Measurements from ENCODE around the gene PER1.

The PER1 gene

GRCh38 chr17:8153031-8153451 is 837 bp upstream of the PER1 start:
- no peak for DNase-seq (ENCODE audit: low read depth)

GRCh38 chr17:8151641-8152111 is 528 bp downstream of the PER1 start:
- DNase-seq (ENCODE audit: low read depth): no peak

DNA sequence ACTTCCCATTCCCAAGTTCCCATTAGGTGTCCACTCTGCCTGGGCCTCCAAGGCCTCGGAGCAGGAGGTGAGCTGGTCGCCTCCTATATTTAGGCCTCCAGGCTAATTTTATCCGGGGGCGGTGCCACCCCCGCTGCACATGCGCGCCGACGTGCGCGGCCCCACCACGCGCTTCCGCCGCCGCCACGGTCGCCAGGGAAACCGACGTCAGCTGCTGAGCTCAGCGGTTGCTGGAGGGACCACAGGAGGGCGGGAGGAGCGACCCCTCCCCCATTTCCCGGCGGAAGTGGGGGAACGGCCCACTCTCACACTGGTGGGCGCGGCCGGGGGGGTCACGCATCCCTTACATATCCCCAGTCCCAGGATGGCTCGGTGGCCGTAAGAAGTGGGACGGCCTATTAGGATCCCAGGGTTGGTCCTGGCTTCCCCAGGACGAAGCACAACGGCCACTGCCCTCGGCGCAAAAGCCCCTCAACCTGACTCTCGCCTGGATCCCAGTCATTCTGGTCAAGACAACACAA is 1.0 kb downstream of the PER1 start:
- DNase-seq (ENCODE audit: low read depth): no peak

GRCh38 chr17:8150194-8151119 is 1.7 kb downstream of the PER1 start:
- DNase-seq (ENCODE audit: low read depth): no peak

DNA sequence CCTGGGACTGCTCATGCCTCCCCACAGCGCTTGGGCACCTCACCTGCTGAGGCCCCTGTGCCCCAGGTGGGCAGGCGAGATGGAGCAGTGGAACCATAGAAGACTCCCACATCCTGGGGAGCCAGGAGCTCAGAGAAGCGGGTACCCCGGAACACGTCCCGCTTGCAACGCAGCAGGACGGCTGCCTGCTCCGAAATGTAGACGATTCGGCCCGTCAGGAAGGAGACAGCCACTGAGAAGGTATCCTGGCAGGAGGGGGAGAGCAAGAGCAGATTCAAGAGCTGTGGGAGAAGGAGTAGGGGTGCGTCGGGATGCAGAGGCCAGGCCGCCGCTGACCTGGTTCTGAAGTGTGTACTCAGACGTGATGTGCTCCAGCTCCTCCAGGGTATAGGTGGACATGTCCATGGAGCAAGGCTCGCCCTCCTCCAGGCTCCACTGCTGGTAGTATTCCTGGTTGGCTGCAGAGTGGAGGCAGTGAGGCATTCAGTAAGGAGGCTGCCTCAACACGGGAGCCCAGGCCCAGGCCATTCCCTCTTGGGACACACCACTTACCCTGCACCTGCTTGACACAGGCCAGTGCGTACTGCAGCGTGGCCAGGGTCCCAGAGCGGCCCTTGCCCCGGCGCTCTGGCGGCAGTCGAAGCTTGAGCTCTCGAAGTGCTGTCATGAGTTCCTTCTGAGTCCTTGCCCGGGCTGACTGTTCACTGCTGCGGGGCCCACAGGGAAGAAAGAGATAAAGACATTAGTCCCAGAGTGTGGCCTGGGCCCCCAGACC is 2.6 kb downstream of the PER1 start:
- DNase-seq (ENCODE audit: low read depth): no peak

GRCh38 chr17:8148560-8148959 is 3.6 kb downstream of the PER1 start:
- no peak for DNase-seq (ENCODE audit: low read depth)

GRCh38 chr17:8147805-8148404 is 4.3 kb downstream of the PER1 start:
- DNase-seq (ENCODE audit: low read depth): no peak

DNA sequence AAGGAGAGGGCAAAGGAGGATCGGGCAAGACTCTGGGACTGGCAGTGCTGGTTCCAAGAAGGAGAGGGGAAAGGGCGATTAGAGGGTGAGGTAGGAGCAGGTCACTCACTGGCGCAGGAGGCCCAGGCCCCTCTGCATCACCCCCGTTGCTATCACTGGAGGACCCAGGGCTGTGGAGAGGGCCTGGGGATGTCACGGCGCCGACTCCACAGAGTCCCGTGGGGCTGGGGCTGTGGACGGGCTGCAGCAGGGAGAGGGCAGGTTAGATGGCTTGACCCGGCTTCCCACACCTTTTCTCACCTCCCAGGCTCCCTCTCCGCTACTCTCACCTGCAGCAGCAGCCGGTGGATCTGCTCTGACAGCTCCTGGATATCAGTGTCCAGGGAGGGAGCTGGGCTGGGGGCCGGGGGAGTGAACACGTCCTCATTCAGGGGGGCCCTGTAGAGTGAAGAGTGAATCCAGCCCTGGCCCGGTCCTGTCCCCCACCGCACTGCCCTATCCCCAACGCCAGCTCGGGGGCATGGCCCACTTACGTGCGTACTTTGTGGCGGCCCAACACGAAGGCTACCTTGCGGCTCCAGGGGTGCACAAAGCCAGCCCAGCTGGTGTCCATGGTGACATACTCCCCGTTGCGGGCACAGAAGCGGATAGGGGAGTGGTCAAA is 4.9 kb downstream of the PER1 start:
- no peak for DNase-seq (ENCODE audit: low read depth)

DNA sequence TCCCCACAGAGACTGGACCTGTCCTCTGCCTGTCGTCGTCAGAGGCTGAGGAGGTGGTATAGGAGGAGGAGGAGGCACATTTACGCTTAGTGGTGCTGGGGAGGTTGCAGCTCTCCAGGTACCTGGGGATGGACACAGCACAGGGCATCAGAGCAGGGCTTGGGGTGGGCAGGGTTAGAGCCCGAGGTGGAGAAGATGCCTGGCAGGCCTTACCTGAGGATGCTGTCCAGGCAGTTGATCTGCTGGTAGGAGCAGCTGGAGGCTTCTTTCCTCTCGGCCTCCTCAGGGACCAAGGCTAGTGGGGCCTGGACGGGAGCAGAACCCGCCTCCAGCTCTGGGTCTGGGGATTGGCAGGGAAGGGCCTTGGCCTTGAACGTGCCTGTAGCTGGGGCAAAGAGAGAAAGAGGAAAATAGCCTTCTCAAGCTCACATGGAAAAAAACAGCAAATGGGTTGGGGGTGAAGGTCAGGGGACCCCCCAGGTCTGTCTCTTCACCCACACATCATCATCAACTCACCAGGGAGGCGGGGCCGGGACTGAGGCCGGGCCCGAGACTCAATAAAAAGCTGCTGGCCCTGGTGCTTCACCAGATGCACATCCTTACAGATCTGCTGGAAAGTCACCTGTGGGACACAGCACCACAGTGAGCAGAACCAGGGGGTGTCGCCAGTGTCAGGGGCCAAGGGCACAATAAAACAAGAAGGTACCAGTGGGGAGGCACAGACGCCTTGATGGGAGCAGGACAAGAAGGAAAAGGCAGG is 5.6 kb downstream of the PER1 start:
- no peak for DNase-seq (ENCODE audit: low read depth)

- no peak for DNase-seq (ENCODE audit: low read depth)
These were observed 6.4 kb downstream of the PER1 start for GRCh38 chr17:8145811-8146210.

- DNase-seq (ENCODE audit: low read depth): no peak
These were observed 7.6 kb downstream of the PER1 start for GRCh38 chr17:8144401-8145231.

DNA sequence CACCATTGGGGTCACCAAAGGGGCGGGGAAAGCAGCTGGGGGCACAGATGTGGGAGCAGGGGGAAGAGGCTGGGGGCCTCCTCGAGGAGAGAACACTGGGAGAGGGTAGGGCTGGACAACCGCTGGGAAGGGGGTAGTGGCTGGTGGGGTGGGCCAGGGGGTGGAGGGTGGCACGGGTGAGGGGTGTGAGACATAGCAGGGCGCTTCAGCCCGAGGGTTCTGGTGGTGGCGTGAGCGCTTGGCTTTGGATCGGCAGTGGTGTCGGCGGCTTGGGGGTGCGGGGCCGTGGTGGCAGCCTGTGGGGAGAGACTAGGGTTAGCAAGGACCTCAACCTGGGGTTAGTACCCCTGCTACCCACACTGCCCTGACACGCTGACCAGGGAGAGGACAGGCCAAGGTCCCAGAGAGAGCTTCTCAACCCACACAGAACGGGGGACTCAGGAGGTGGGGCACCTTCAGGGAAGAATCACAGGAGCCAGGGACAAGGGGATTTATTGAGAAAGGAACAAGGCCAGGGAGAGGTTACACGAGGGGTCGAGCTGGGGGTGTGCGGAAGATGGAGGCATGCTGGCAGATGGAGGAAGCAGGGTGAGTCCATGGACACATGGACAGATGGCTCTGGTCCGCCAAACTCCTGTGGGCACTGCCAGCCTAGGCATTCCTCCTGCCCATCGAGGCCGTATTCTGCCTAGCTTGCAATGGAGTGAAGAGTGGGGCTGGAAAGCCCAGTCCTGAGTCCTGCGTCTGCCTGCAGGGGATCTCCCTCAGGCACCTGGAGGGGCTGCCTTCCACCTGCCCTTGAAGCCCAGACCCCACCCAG is 8.4 kb downstream of the PER1 start:
- no peak for DNase-seq (ENCODE audit: low read depth)

DNA sequence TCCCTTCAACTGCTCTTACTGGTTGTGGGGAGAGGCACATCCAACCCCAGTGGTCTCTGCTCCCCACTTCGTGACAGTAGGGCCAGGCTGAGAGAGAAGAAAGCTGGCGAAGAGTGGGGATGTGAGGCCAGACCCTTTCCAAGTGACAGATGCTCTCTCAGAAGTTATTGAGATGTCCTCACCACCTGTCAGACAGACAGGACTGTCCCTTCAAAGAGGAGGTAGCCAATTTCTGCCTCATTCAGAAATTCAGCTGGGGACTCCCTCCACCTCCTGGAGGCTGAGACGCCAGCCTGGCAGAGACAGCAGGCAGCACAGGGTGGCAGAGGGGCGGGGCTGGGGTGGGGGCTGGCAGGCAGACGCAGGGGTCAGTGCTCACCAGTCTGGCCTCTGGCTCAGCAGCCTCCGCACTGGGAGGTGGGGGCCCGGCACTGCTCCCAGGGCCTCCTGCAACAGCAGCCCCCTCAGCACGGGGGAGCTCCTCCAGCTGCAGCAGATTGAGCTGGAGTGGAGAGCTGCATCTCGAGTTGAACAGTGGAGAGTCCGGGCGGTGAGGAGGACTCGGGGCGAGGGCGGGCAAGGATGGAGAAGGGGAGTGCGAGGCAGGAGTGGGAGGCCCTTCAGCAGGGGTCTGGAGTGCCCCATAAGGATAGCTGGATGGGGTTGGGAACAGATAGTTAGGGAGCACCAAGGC is 9.2 kb downstream of the PER1 start:
- no peak for DNase-seq (ENCODE audit: low read depth)

DNA sequence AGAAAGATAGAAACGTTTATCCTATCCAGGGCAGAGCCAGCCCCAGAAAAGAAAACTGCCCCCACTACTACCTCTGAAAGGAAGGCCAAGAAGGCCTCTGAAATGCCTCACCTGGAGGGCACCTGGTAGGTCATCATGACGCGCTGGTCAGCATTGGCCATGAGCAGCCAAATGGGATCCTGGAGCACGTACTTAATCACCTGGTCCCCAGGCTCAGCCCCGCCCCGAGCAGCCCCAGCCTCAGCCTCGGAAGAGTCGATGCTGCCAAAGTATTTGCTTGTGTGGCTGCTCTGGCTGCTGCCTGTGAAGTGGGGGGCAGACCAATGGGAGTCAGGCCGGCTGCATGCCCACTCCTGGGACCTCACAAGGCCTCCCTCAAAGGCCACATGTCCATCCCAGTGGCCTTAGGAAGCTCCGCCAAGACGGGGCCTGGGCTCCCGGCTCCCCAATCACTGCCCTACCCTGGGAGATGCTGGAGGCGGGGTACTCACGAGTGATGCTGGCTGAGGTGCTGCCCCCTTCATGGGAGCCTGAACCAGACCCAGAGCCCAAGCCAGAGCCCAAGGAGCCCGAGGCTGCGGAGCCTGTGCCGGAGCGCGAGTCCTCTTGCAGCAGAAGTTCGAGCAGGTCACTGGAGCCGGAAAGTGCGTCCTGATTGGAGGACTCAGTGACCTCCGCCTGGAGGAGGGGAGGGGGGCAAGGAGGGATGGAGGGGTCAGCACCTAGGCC is 9.9 kb downstream of the PER1 start:
- DNase-seq (ENCODE audit: low read depth): no peak

GRCh38 chr17:8141741-8142140 is 10.5 kb downstream of the PER1 start:
- no peak for DNase-seq (ENCODE audit: low read depth)

DNA sequence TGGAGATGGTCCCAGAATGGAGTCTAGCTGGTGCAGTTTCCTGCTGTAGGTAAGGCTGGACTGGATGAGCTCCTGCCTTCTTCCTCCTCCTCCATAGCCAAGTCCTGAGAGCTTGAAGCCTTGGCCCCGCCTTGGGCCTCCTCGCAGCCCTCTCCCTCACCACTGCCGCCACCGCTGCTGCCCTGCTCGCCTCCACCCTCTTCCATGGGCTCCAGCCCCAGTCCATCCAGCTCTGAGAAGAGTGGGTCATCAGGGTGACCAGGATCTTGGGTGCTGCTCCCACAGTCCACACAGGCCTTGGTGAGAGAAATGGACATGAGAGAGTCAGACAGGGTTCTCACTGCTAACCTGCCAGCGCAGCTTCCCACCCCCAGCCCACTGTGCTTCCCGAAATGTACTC is 11.2 kb downstream of the PER1 start:
- no peak for DNase-seq (ENCODE audit: low read depth)

GRCh38 chr17:8140065-8141029 is 11.9 kb downstream of the PER1 start:
- no peak for DNase-seq (ENCODE audit: low read depth)

Data from HS-27A (cell line).